ENCODE results near the gene TSPAN9.
A peak's percentile ranks its signal among the peaks of the same experiment; 100 is the strongest.

- TF ChIP-seq RFX5 (IDR thresholded peaks at IDR 0.05; ENCODE audit: low read length) = no peak
- no peak for TF ChIP-seq RXRA (IDR thresholded peaks at IDR 0.05; ENCODE audit: borderline replicate concordance, low read depth)
- TF ChIP-seq TCF12 (IDR thresholded peaks at IDR 0.05) = no peak
- TF ChIP-seq, protein P1, sequence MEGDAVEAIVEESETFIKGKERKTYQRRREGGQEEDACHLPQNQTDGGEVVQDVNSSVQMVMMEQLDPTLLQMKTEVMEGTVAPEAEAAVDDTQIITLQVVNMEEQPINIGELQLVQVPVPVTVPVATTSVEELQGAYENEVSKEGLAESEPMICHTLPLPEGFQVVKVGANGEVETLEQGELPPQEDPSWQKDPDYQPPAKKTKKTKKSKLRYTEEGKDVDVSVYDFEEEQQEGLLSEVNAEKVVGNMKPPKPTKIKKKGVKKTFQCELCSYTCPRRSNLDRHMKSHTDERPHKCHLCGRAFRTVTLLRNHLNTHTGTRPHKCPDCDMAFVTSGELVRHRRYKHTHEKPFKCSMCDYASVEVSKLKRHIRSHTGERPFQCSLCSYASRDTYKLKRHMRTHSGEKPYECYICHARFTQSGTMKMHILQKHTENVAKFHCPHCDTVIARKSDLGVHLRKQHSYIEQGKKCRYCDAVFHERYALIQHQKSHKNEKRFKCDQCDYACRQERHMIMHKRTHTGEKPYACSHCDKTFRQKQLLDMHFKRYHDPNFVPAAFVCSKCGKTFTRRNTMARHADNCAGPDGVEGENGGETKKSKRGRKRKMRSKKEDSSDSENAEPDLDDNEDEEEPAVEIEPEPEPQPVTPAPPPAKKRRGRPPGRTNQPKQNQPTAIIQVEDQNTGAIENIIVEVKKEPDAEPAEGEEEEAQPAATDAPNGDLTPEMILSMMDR (IDR thresholded peaks at IDR 0.05) = peak; percentile 78
- TF ChIP-seq EZH2phosphoT487 (IDR thresholded peaks at IDR 0.05; ENCODE audit: borderline replicate concordance, low read depth) = no peak
- no peak for TF ChIP-seq TAF1 (IDR thresholded peaks at IDR 0.05; ENCODE audit: borderline replicate concordance, low read depth, low read length)
- TF ChIP-seq ZBTB33 (IDR thresholded peaks at IDR 0.05; ENCODE audit: borderline replicate concordance, low read depth) = no peak
- TF ChIP-seq FOXM1 (IDR thresholded peaks at IDR 0.05; ENCODE audit: low read depth) = no peak
- TF ChIP-seq RAD21 (IDR thresholded peaks at IDR 0.05; ENCODE audit: low read length) = peak; percentile 96
- no peak for TF ChIP-seq MXI1 (IDR thresholded peaks at IDR 0.05; ENCODE audit: low read depth, low read length)
Measured at GRCh38 chr12:3135522-3136461, 58.6 kb downstream of the TSPAN9 start.

All from SK-N-SH (cell line).